ENCODE results near the gene GGCX.
"Not testable (repeated sequence)": the region's sequence is repeated elsewhere in the genome, so short reads cannot be mapped to it uniquely, and the experiment has no call there.

GRCh38 chr2:85544915-85545779, 16.1 kb downstream of the GGCX start:
- not testable (repeated sequence) for TF ChIP-seq CTCF (IDR thresholded peaks at IDR 0.05; ENCODE audit: low read depth, low read length, poor library complexity, severe bottlenecking); EZH2phosphoT487 (IDR thresholded peaks at IDR 0.05; ENCODE audit: borderline replicate concordance, low read length)

Measured in DOHH2 (cell line).